Measurements from ENCODE around the gene PIM1.

- TF ChIP-seq EZH2phosphoT487 (IDR thresholded peaks at IDR 0.05; ENCODE audit: low read length) (no peak), CTCF (IDR thresholded peaks at IDR 0.05; ENCODE audit: low read length) (no peak), EZH2 (optimal IDR thresholded peaks at IDR 0.05; ENCODE audit: low read depth, low read length) (no peak)
Observed at GRCh38 chr6:37126493-37126958, 43.4 kb upstream of the PIM1 start.

Measured in MM.1S (cell line).